HEK293 (cell line): ENCODE measurements around the gene EIF4B.

Experiments
- CTCF ChIA-PET: fragments of 350-600 bp; formaldehyde crosslinking; extraction: SDS; loops from one replicate; lab custom pipeline; 2021; ENCODE audit warnings: antibody characterized with exemption; lab: Yijun Ruan, JAX
- POLR2A ChIA-PET: fragments of 300-600 bp; formaldehyde crosslinking; extraction: SDS; loops from one replicate; lab custom pipeline; 2020; ENCODE audit warnings: antibody characterized with exemption, inconsistent platforms; lab: Yijun Ruan, JAX
- H3K27ac ChIP-seq: fragments of 200-500 bp; sonication (Bioruptor generic); 2 replicates; pipeline ENCODE4 v1.5.1; 2014; ENCODE audit warnings: low read depth, low read length, control low read depth, inconsistent platforms; ENCODE audit errors: extremely low read depth
- H3K36me3 ChIP-seq, 2 experiments: fragments of 200-500 bp in 1 of 2; sonication (Bioruptor generic) in 1 of 2; 1 replicate in 1 of 2; 2 replicates in 1 of 2; pipeline ENCODE4 v1.5.1; 2014 to 2017; ENCODE audit warnings: inconsistent platforms in 2 of 2, low read length in 2 of 2; ENCODE audit not compliant: control insufficient read depth in 2 of 2, insufficient read depth in 1 of 2
- H3K4me1 ChIP-seq: fragments of 200-500 bp; sonication (Bioruptor generic); 2 replicates; pipeline ENCODE4 v1.5.1; 2014; ENCODE audit warnings: mild to moderate bottlenecking, low read length, inconsistent platforms; ENCODE audit not compliant: control insufficient read depth, insufficient read depth
- H3K4me3 ChIP-seq: 2 replicates; pipeline ENCODE4 v1.5.1; 2011; ENCODE audit warnings: low read depth, mild to moderate bottlenecking, control low read depth, low read length, moderate library complexity
- H3K9me3 ChIP-seq: fragments of 200-500 bp; sonication (Bioruptor generic); 2 replicates; pipeline ENCODE4 v1.5.1; 2014; ENCODE audit warnings: low read depth, low read length, inconsistent platforms; ENCODE audit not compliant: control insufficient read depth, insufficient read depth
- EGR2 ChIP-seq: fragments of 450-650 bp; formaldehyde crosslinking; IDR thresholded peaks from 2 replicates; pipeline ENCODE4 v1.5.1; 2016; ENCODE audit warnings: low read depth, missing biosample characterization, missing genetic modification characterization
- GLIS1 ChIP-seq: fragments of 450-650 bp; formaldehyde crosslinking; IDR thresholded peaks from 2 replicates; pipeline ENCODE4 v1.5.1; 2016; ENCODE audit warnings: missing biosample characterization, missing genetic modification characterization
- HOXD13 ChIP-seq: sonication (generic); formaldehyde crosslinking; IDR thresholded peaks from 2 replicates; pipeline ENCODE4 v1.8.0; 2022; ENCODE audit warnings: missing genetic modification reagents, borderline replicate concordance
- KLF17 ChIP-seq: fragments of 450-650 bp; formaldehyde crosslinking; IDR thresholded peaks from 2 replicates; pipeline ENCODE4 v1.5.1; 2016; ENCODE audit warnings: missing biosample characterization, missing genetic modification characterization
- PATZ1 ChIP-seq: fragments of 450-650 bp; formaldehyde crosslinking; IDR thresholded peaks from 2 replicates; pipeline ENCODE4 v1.5.1; 2016; ENCODE audit warnings: missing biosample characterization, missing genetic modification characterization
- WT1 ChIP-seq: fragments of 450-650 bp; formaldehyde crosslinking; IDR thresholded peaks from 2 replicates; pipeline ENCODE4 v1.5.1; 2016; ENCODE audit warnings: missing biosample characterization, missing genetic modification characterization
- ZFP3 ChIP-seq: fragments of 450-650 bp; formaldehyde crosslinking; IDR thresholded peaks from 2 replicates; pipeline ENCODE4 v1.5.1; 2016; ENCODE audit warnings: low read depth, missing biosample characterization, missing genetic modification characterization
- ZFP69B ChIP-seq: fragments of 450-650 bp; formaldehyde crosslinking; IDR thresholded peaks from 2 replicates; pipeline ENCODE4 v1.5.1; 2016; ENCODE audit warnings: missing biosample characterization, missing genetic modification characterization
- ZIC2 ChIP-seq: fragments of 450-650 bp; formaldehyde crosslinking; IDR thresholded peaks from 2 replicates; pipeline ENCODE4 v1.5.1; 2016; ENCODE audit warnings: missing biosample characterization, missing genetic modification characterization
- ZNF157 ChIP-seq: fragments of 450-650 bp; formaldehyde crosslinking; IDR thresholded peaks from 2 replicates; pipeline ENCODE4 v1.5.1; 2016; ENCODE audit warnings: missing biosample characterization, missing genetic modification characterization
- ZNF16 ChIP-seq: fragments of 450-650 bp; formaldehyde crosslinking; IDR thresholded peaks from 2 replicates; pipeline ENCODE4 v1.5.1; 2016; ENCODE audit warnings: low read depth, missing biosample characterization, missing genetic modification characterization
- ZNF174 ChIP-seq: fragments of 450-650 bp; formaldehyde crosslinking; IDR thresholded peaks from 2 replicates; pipeline ENCODE4 v1.5.0; 2017; ENCODE audit warnings: missing biosample characterization, mild to moderate bottlenecking, missing genetic modification characterization
- ZNF175 ChIP-seq: fragments of 450-650 bp; formaldehyde crosslinking; IDR thresholded peaks from 2 replicates; pipeline ENCODE4 v1.5.1; 2016; ENCODE audit warnings: missing biosample characterization, missing genetic modification characterization
- ZNF19 ChIP-seq: fragments of 450-650 bp; formaldehyde crosslinking; IDR thresholded peaks from 2 replicates; pipeline ENCODE4; 2016; ENCODE audit warnings: missing biosample characterization, missing genetic modification characterization, low read depth
- ZNF202 ChIP-seq: fragments of 450-650 bp; formaldehyde crosslinking; IDR thresholded peaks from 2 replicates; pipeline ENCODE4 v1.5.1; 2016; ENCODE audit warnings: missing biosample characterization, missing genetic modification characterization, borderline replicate concordance
- ZNF214 ChIP-seq: fragments of 450-650 bp; formaldehyde crosslinking; IDR thresholded peaks from 2 replicates; pipeline ENCODE4 v1.5.1; 2017; ENCODE audit warnings: missing biosample characterization, mild to moderate bottlenecking, missing genetic modification characterization, borderline replicate concordance
- ZNF433 ChIP-seq: fragments of 450-650 bp; formaldehyde crosslinking; IDR thresholded peaks from 2 replicates; pipeline ENCODE4 v1.5.1; 2016; ENCODE audit warnings: missing biosample characterization, missing genetic modification characterization, low read depth
- ZNF548 ChIP-seq: fragments of 450-650 bp; formaldehyde crosslinking; IDR thresholded peaks from 2 replicates; pipeline ENCODE4 v1.5.1; 2016; ENCODE audit warnings: missing biosample characterization, missing genetic modification characterization
- ZNF571 ChIP-seq: fragments of 450-650 bp; formaldehyde crosslinking; IDR thresholded peaks from 2 replicates; pipeline ENCODE4 v1.5.0; 2017; ENCODE audit warnings: missing biosample characterization, missing genetic modification characterization
- ZNF692 ChIP-seq: fragments of 450-650 bp; formaldehyde crosslinking; IDR thresholded peaks from 2 replicates; pipeline ENCODE4 v1.5.1; 2016; ENCODE audit warnings: missing biosample characterization, missing genetic modification characterization
- ZNF701 ChIP-seq: fragments of 450-650 bp; formaldehyde crosslinking; IDR thresholded peaks from 2 replicates; pipeline ENCODE4 v1.5.1; 2016; ENCODE audit warnings: missing biosample characterization, missing genetic modification characterization
- ZNF768 ChIP-seq: fragments of 450-650 bp; formaldehyde crosslinking; IDR thresholded peaks from 2 replicates; pipeline ENCODE4 v1.5.1; 2018; ENCODE audit warnings: missing biosample characterization, mild to moderate bottlenecking, missing genetic modification characterization
- ZNF785 ChIP-seq: fragments of 450-650 bp; formaldehyde crosslinking; IDR thresholded peaks from 2 replicates; pipeline ENCODE4 v1.5.1; 2016; ENCODE audit warnings: missing biosample characterization, missing genetic modification characterization
- ZNF792 ChIP-seq: fragments of 450-650 bp; formaldehyde crosslinking; IDR thresholded peaks from 2 replicates; pipeline ENCODE4 v1.5.1; 2016; ENCODE audit warnings: missing biosample characterization, missing genetic modification characterization
- ZNF843 ChIP-seq: fragments of 450-650 bp; formaldehyde crosslinking; IDR thresholded peaks from 2 replicates; pipeline ENCODE4 v1.5.1; 2016; ENCODE audit warnings: missing biosample characterization, missing genetic modification characterization
- ZSCAN18 ChIP-seq: fragments of 450-650 bp; formaldehyde crosslinking; IDR thresholded peaks from 2 replicates; pipeline ENCODE4 v1.5.1; 2016; ENCODE audit warnings: missing biosample characterization, missing genetic modification characterization

The EIF4B gene

GRCh38 chr12:53050426-53051057, 44.3 kb downstream of the EIF4B start:
- Histone ChIP-seq H3K4me1 (peaks cover 40% of the 10 kb centered on the region), H3K36me3 (peaks cover 0 to 9% of the 10 kb centered on the region in 2 experiments; a peak in 1 of 3 replicates)
- TF ChIP-seq ZNF768 (no peak), ZFP69B (tag by site-specific recombination) (peak; percentile 60; the same call in 1 of the 2 replicates), ZNF692 (tag by site-specific recombination) (peak; percentile 60), ZNF433 (tag by site-specific recombination) (no peak)
- TF ChIP-seq, all 188 proteins: peak for 2
- POLR2A ChIA-PET: interaction anchor here (1.0 kb wide), 1 partner anchor 29 kb away, joined by 3 read pairs; the partner anchor contains the start of gene SPRYD3
- CTCF ChIA-PET: interaction anchor here (0.6 to 1.7 kb wide), 4 partner anchors 10 to 48 kb away, joined by 3 to 8 read pairs (median 4); no protein-coding TSS in a partner anchor
- Histone ChIP-seq H3K9me3 (no peaks in the 10 kb centered on the region), H3K27ac (peak overlapping the region; percentile 81; the same call in 1 of the 2 replicates), H3K4me3 (no peak overlapping the region)

- ChIA-PET CTCF (interaction anchor here (0.6 to 1.7 kb wide), 6 partner anchors 10 to 47 kb away, joined by 3 to 8 read pairs (median 4); no protein-coding TSS in a partner anchor), POLR2A (interaction anchor here (1.0 kb wide), 1 partner anchor 28 kb away, joined by 3 read pairs; the partner anchor contains the start of gene SPRYD3)
- Histone ChIP-seq H3K9me3 (no peaks in the 10 kb centered on the region), H3K36me3 (peaks cover 0 to 11% of the 10 kb centered on the region in 2 experiments; a peak in 1 of 3 replicates), H3K27ac (no peak overlapping the region), H3K4me3 (no peak overlapping the region), H3K4me1 (peaks cover 40% of the 10 kb centered on the region)
- TF ChIP-seq ZIC2 (tag by site-specific recombination) (peak; percentile 91), ZNF19 (no peak), ZFP3 (no peak), ZNF157 (tag by site-specific recombination) (no peak), ZNF548 (no peak), ZNF785 (tag by site-specific recombination) (no peak), ZNF701 (tag by site-specific recombination) (no peak), ZNF175 (tag by site-specific recombination) (no peak), ZNF202 (no peak), EGR2 (tag by site-specific recombination) (peak; percentile 59), ZNF843 (tag by site-specific recombination) (no peak), KLF17 (tag by site-specific recombination) (0 out of 2 replicates have a peak, but pooled peaks have one; percentile 21), ZSCAN18 (tag by site-specific recombination) (no peak), ZNF571 (tag by site-specific recombination) (no peak), ZNF174 (tag by site-specific recombination) (no peak), ZNF16 (tag by site-specific recombination) (no peak), GLIS1 (tag by site-specific recombination) (peak; percentile 58), ZNF792 (tag by site-specific recombination) (no peak), PATZ1 (tag by site-specific recombination) (peak; percentile 40; the same call in 1 of the 2 replicates), WT1 (tag by site-specific recombination) (peak; percentile 29; the same call in 1 of the 2 replicates), HOXD13 (no peak), ZNF214 (tag by site-specific recombination) (no peak)
These were observed 45.0 kb downstream of the EIF4B start for GRCh38 chr12:53051058-53051880.
